GM19455 (cell line): ENCODE measurements around the gene PCDHGC4.

Experiments used
- ATAC-seq: cut with Tn5 transposase; IDR thresholded peaks from one replicate; pipeline ENCODE4 v1.9.1; 2021; ENCODE audit not compliant: unreplicated experiment

PCDHGC4 gene

GRCh38 chr5:141490271-141490670 is 5.4 kb downstream of the PCDHGC4 start:
- no peak for ATAC-seq

- ATAC-seq = no peak
Measured at GRCh38 chr5:141490771-141491170, 5.9 kb downstream of the PCDHGC4 start.

- ATAC-seq = no peak
Measured at GRCh38 chr5:141491323-141492167, 6.7 kb downstream of the PCDHGC4 start.

- no peak for ATAC-seq
Measured at GRCh38 chr5:141492168-141492885, 7.5 kb downstream of the PCDHGC4 start.

- no peak for ATAC-seq
Measured at GRCh38 chr5:141493500-141494422, 8.9 kb downstream of the PCDHGC4 start.

- no peak for ATAC-seq
Measured at GRCh38 chr5:141494761-141495452, 10.1 kb downstream of the PCDHGC4 start.

GRCh38 chr5:141495453-141495811 is 10.6 kb downstream of the PCDHGC4 start:
- no peak for ATAC-seq

- ATAC-seq = no peak
Measured at GRCh38 chr5:141496038-141496437, 11.2 kb downstream of the PCDHGC4 start.

- no peak for ATAC-seq
Measured at GRCh38 chr5:141501761-141502160, 16.9 kb downstream of the PCDHGC4 start.

- ATAC-seq = no peak
Measured at GRCh38 chr5:141503681-141504080, 18.9 kb downstream of the PCDHGC4 start.

- ATAC-seq = no peak
Measured at GRCh38 chr5:141504216-141504615, 19.4 kb downstream of the PCDHGC4 start.

GRCh38 chr5:141506381-141507155 is 21.7 kb downstream of the PCDHGC4 start:
- ATAC-seq = no peak

- peak; percentile 29 for ATAC-seq
Measured at GRCh38 chr5:141507387-141508091, 22.7 kb downstream of the PCDHGC4 start.

GRCh38 chr5:141508440-141508797 is 23.6 kb downstream of the PCDHGC4 start:
- no peak for ATAC-seq

- ATAC-seq = no peak
Measured at GRCh38 chr5:141508798-141509611, 24.2 kb downstream of the PCDHGC4 start.

- no peak for ATAC-seq
Measured at GRCh38 chr5:141510160-141510559, 25.3 kb downstream of the PCDHGC4 start.

- peak; percentile 30 for ATAC-seq
Measured at GRCh38 chr5:141510850-141511601, 26.2 kb downstream of the PCDHGC4 start.
